ENCODE results near the gene KLHL17.
"Not testable (repeated sequence)": the region's sequence is repeated elsewhere in the genome, so short reads cannot be mapped to it uniquely, and the experiment has no call there.

KLHL17 gene

DNA sequence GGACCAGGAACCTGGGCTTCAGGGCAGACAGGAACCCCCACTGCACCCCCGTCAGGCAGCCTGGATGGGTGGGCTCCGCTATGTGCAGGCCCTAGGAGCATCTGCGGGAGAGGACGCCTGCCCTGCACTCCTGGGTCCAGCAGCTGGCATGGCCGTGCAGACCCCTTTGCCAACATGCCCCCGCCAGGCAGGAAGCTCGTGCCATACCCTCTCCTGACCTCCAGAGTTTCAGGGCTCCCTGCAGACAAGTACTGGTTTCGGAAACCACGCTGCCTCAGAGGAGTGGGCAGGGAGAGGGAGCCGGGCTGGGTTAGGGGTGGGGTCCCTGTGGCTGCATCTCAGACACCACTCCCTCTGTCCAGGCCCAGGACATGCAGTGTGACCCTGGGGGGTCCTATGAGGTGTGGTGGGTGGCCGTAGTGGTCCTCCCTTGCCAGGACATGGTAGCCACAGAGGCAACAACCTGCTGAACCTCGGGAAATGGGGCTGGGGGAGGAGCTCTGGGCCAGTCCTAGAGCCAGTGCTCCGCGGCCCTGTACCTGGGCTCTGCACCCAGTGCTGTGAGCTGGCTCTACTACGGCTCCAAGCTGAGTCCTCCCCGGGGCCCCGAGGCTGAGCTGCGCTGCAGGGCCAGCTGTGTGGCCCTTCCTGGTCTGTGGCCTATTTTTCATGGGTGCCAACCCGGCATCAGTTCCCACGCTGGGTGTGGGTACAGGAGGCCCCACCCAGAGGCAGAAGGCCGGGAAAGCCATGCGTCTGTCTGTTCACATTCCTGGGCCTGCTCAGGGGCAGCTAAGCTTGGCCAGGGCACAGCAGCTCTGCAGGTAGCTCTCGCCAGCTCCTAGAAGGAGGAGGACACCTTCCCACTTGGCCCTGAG lies 7.3 kb downstream of the KLHL17 start:
- no peak for DNase-seq
- TF ChIP-seq GATA1 (IDR thresholded peaks at IDR 0.05; ENCODE audit: low read depth, low read length), result no peak
- TF ChIP-seq POLR2A (IDR thresholded peaks at IDR 0.05; ENCODE audit: low read length), result no peak

DNA sequence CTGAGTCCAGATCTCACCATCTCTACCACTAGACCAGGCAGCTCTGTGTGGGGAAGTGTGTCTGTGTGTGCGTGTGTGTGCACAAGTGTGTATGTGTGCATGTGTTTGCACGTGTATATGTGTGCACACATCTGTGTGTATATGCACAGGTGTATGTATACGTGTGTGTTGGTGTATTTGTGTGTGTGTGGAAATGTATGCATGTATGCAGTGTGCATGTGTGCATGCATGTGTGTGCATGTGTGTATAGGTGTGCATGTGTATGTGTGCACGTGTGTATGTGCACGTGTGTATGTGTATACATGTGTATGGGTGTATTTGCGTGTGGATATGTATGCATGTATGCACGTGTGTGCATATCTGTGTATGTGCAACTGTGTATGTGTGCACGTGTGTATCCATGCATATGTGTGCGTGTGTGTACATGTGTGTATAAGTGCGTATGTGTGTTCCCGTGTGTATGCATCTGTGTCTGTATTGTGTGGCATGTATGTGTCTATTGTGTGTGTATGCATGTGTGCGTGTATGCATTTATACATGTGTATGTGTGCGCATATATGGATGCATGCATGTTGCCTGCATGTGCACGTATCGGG lies 9.0 kb downstream of the KLHL17 start:
- TF ChIP-seq GATA1 (IDR thresholded peaks at IDR 0.05; ENCODE audit: low read depth, low read length) (no peak), POLR2A (IDR thresholded peaks at IDR 0.05; ENCODE audit: low read length) (no peak)
- DNase-seq, result no peak

GRCh38 chr1:970242-970972 lies 10.0 kb downstream of the KLHL17 start:
- TF ChIP-seq POLR2A (IDR thresholded peaks at IDR 0.05; ENCODE audit: low read length), result no peak
- no peak for TF ChIP-seq GATA1 (IDR thresholded peaks at IDR 0.05; ENCODE audit: low read depth, low read length)
- DNase-seq, result no peak

- DNase-seq, result no peak
- no peak for TF ChIP-seq GATA1 (IDR thresholded peaks at IDR 0.05; ENCODE audit: low read depth, low read length)
- TF ChIP-seq POLR2A (IDR thresholded peaks at IDR 0.05; ENCODE audit: low read length), result no peak
These were observed 10.8 kb downstream of the KLHL17 start for GRCh38 chr1:970973-971730.

GRCh38 chr1:971751-972506 lies 11.5 kb downstream of the KLHL17 start:
- TF ChIP-seq GATA1 (IDR thresholded peaks at IDR 0.05; ENCODE audit: low read depth, low read length) (no peak), POLR2A (IDR thresholded peaks at IDR 0.05; ENCODE audit: low read length) (no peak)
- no peak for DNase-seq

- no peak for DNase-seq
- TF ChIP-seq POLR2A (IDR thresholded peaks at IDR 0.05; ENCODE audit: low read length), result no peak
- TF ChIP-seq GATA1 (IDR thresholded peaks at IDR 0.05; ENCODE audit: low read depth, low read length), result no peak
These were observed 12.5 kb downstream of the KLHL17 start for GRCh38 chr1:972726-973458.

DNA sequence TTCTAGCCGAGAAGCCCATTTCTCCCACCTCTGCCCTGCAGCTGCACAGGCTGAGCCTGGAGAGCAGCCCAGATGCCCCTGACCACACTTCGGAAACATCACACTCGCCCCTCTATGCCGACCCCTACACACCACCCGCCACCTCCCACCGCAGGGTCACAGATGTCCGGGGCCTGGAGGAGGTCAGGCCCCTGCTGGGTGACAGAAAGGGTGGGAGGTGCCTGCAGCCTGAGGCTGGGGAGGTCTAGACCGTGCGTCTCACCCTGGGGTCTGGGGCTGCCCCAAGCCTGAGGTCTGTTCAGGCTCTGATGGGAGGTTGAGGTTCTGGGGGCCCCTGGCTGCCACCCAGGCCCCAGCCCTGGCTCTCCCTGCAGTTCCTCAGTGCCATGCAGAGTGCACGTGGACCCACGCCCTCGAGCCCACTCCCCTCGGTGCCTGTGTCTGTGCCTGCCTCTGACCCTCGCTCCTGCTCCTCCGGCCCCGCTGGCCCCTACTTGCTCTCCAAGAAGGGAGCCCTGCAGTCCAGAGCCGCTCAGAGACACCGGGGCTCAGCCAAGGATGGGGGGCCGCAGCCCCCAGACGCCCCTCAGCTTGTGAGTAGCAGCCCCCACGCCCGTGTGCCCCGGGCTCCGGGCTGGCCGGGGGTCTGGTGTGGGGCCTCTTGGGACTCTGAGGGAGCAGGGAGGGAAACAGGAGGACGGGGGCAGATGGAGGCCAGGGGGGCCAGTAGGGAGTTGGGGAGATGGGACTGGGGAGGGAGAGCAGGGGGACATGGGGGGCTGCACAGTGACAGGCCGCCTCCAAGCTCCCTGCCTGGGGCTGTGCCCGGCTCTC lies 13.3 kb downstream of the KLHL17 start:
- no peak for TF ChIP-seq POLR2A (IDR thresholded peaks at IDR 0.05; ENCODE audit: low read length)
- no peak for TF ChIP-seq GATA1 (IDR thresholded peaks at IDR 0.05; ENCODE audit: low read depth, low read length)
- DNase-seq, result no peak

- no peak for DNase-seq
- no peak for TF ChIP-seq POLR2A (IDR thresholded peaks at IDR 0.05; ENCODE audit: low read length)
These were observed 13.9 kb downstream of the KLHL17 start for GRCh38 chr1:974293-974640.

DNA sequence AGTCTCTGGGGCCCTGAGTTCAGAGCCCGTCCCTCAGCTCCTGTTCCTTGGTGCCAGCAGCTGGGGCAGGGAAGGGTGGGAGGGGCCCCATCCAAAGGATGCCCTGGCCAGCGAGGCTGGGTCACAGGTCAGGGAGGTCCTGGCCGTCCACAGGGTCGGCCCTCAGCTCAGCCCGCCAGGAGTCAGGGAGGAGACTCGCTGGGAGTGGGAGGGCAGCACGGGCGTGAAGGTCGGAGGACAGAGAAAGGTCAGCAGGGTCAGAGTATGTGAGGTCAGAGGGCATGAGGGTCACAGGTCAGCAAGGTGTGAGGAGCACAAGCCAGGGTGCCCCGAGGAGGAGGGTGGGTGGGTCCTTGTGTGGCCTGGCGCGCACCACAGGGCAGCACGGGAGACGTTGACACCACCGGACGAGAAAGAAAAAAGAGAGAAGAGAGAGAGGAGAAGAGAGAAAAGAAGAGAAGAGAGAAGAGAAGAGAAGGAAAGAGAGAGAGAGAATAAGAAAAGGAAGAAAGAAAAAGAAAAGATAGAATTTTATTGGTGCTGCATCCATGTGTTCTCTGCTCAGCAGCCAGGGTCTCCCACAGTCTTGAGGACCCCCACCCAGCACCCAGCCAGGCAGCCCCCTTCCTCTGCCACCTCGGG lies 14.4 kb downstream of the KLHL17 start:
- no peak for TF ChIP-seq POLR2A (IDR thresholded peaks at IDR 0.05; ENCODE audit: low read length)
- no peak for TF ChIP-seq GATA1 (IDR thresholded peaks at IDR 0.05; ENCODE audit: low read depth, low read length)
- DNase-seq, result no peak

DNA sequence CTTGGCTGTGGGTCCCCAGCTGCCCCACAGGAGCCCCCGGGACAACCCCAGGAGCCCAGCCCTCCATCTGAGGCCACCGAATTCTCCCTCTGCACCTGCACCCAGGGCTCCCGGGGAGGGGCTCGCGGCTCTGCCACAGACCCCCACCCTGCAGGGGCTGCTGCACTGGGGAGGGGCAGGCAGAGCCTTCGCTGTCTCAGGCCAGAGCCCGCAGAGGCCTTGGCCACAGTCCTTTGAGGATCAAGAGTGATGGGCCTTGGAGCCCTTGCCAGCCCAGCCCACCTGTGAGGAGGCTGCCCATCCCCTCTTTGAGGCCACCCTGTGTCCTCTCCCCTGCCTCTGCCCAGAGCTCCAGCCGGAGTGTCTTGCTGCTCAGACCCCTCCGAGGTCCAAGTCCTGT lies 15.0 kb downstream of the KLHL17 start:
- TF ChIP-seq GATA1 (IDR thresholded peaks at IDR 0.05; ENCODE audit: low read depth, low read length) (no peak), POLR2A (IDR thresholded peaks at IDR 0.05; ENCODE audit: low read length) (no peak)
- DNase-seq, result no peak

DNA sequence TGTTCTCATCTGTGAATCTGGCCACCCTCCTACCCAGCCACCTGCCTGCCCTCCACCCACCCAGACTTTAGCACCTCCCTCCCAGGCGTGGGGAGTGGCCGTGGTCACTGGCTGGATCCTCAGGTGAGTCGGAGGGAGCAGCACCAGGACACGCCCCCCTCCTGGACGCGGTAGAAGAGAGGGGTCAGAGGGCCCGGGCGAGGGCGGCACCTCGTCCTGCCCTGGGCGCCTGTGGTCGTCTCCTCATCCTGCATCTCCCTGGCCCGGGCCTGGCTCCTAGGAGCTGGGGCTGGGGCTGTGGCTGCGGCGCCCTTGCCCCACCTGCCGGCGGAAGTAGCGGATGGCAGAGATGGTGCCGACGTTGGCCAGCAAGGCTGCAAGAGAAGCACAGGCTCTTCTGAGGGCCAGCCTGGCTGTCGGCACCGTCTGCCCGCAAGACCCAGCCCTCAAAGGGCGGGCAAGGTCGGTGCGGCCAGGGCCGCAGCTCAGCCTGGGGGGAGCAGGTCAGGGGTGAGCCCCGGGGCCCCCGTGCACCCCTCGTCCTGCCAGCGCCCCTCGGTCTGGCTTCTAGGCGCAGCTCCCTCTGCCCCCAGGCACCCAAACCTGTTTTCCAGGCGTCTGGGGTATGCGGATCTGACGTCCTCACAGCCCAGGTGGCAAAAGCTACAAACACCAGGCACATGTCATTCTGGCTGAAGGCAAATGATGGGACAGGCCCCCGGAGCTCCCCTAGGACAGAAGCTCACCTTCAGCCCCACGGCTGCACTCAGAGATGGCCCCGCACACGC lies 15.7 kb downstream of the KLHL17 start:
- DNase-seq, result peak; percentile 64 to 72
- TF ChIP-seq GATA1 (IDR thresholded peaks at IDR 0.05; ENCODE audit: low read depth, low read length) (no peak), POLR2A (IDR thresholded peaks at IDR 0.05; ENCODE audit: low read length) (no peak)

- DNase-seq, result not testable (repeated sequence)
These were observed 16.4 kb downstream of the KLHL17 start for GRCh38 chr1:976791-977190.

Measured in erythroblast (primary cell).